CD4-positive, alpha-beta T cell (primary cell): ENCODE data around the gene BTBD18. TPM values are rescaled to one million over a fixed set of nuclear protein-coding genes. Genes with fewer than 3 reads are reported as not detected.

ENCODE experiments used
- ATAC-seq: fragments of 200-7000 bp; cut with Tn5 transposase; one replicate; pipeline ENCODE4 v1.10.0; 2022; ENCODE audit warnings: mild to moderate bottlenecking; ENCODE audit not compliant: poor library complexity
- CTCF ChIA-PET: fragments of 350-600 bp; sonication (Branson Sonifier 250); formaldehyde crosslinking; loops from one replicate; lab custom pipeline; 2021; ENCODE audit warnings: antibody characterized with exemption, inconsistent platforms; lab: Charles Lee
- POLR2A ChIA-PET: fragments of 350-600 bp; sonication (Branson Sonifier 250); formaldehyde crosslinking; loops from one replicate; lab custom pipeline; 2021; ENCODE audit warnings: antibody characterized with exemption, inconsistent platforms; lab: Charles Lee
- DNase-seq, 14 experiments: peaks; one replicate each; pipeline ENCODE4 v3.0.0-alpha.2; 2013 to 2020; ENCODE audit warnings: mixed read lengths in 2 of 14
- H3K27ac ChIP-seq, 2 donors: one replicate each; pipeline versions ENCODE4 v1.5.1 to v1.7.0; 2013; ENCODE audit warnings: low read length in 2 of 2, low read depth in 1 of 2, mild to moderate bottlenecking in 1 of 2
- H3K27me3 ChIP-seq, 2 experiments: 1 replicate in 1 of 2; 2 replicates in 1 of 2; pipeline versions ENCODE4 v1.6.1 to v1.7.0; 2013; ENCODE audit warnings: low read length in 2 of 2, control low read depth in 1 of 2, mild to moderate bottlenecking in 1 of 2, moderate library complexity in 1 of 2; ENCODE audit not compliant: insufficient read depth in 2 of 2, control insufficient read depth in 1 of 2
- H3K36me3 ChIP-seq: one replicate; pipeline ENCODE4 v1.6.1; 2013; ENCODE audit warnings: low read length, control low read depth; ENCODE audit not compliant: insufficient read depth
- H3K4me1 ChIP-seq: one replicate; pipeline ENCODE4 v1.6.1; 2013; ENCODE audit warnings: low read length, control low read depth; ENCODE audit not compliant: insufficient read depth
- H3K4me3 ChIP-seq: one replicate; pipeline ENCODE4 v1.5.1; 2013; ENCODE audit warnings: mild to moderate bottlenecking, low read length, moderate library complexity
- H3K9me3 ChIP-seq, 2 experiments: 1 replicate in 1 of 2; 2 replicates in 1 of 2; pipeline versions ENCODE4 v1.6.1 to v1.7.0; 2013; ENCODE audit warnings: low read length in 2 of 2, mild to moderate bottlenecking in 2 of 2, control low read depth in 1 of 2, moderate library complexity in 1 of 2; ENCODE audit not compliant: control insufficient read depth in 1 of 2, insufficient read depth in 1 of 2
- H3K27ac Mint-ChIP-seq: one replicate; pipeline ENCODE4 v1.8.0; 2020; ENCODE audit warnings: mixed read lengths
- H3K27me3 Mint-ChIP-seq: one replicate; pipeline ENCODE4 v1.8.0; 2021; ENCODE audit warnings: mixed read lengths
- H3K36me3 Mint-ChIP-seq: one replicate; pipeline ENCODE4 v1.8.0; 2021; ENCODE audit warnings: low read depth, mixed read lengths
- H3K4me1 Mint-ChIP-seq: one replicate; pipeline ENCODE4 v1.8.0; 2021; ENCODE audit warnings: low read depth, mixed read lengths
- H3K4me3 Mint-ChIP-seq: one replicate; pipeline ENCODE4 v1.8.0; 2020; ENCODE audit warnings: mild to moderate bottlenecking, mixed read lengths
- H3K9me3 Mint-ChIP-seq: one replicate; pipeline ENCODE4 v1.8.0; 2020; ENCODE audit warnings: mixed read lengths
- CTCF ChIP-seq: fragments of 200-600 bp; IDR thresholded peaks from one replicate; pipeline ENCODE4 v1.8.0; 2022; ENCODE audit warnings: antibody characterized with exemption, mild to moderate bottlenecking
- intact Hi-C, 2 experiments: fragments of 100-400 bp; cut with DNase I in 1 of 2; cut with micrococcal nuclease in 1 of 2; formaldehyde crosslinking; loops; one replicate each; pipeline versions ENCODE4 v1.15.1 to v1.9.0; 2023 to 2025; cut with DNase I, micrococcal nuclease
- total RNA-seq, 174 experiments: library from RNA in 2 of 174; stranded (reverse) in 2 of 174; gene quantifications; one replicate each; pipeline ENCODE4 v1.2.3 and lab custom pipeline; 2021 to 2026

Gene BTBD18
- total RNA-seq, 2 experiments from 2014 or later, result not detected

GRCh38 chr11:57775491-57775890 lies 23.9 kb upstream of the BTBD18 start:
- Histone ChIP-seq H3K27ac (no peak overlapping the region), H3K4me3 (no peak overlapping the region), H3K36me3 (no peaks in the 10 kb centered on the region), H3K9me3 (no peaks in the 10 kb centered on the region), H3K4me1 (no peaks in the 10 kb centered on the region), H3K27me3 (no peaks in the 10 kb centered on the region)
- DNase-seq (no peak), ATAC-seq (no peak)
- Mint-ChIP-seq H3K27ac (no peak overlapping the region), H3K27me3 (no peaks in the 10 kb centered on the region), H3K4me1 (peaks cover 34% of the 10 kb centered on the region), H3K4me3 (no peak overlapping the region), H3K9me3 (no peaks in the 10 kb centered on the region), H3K36me3 (no peaks in the 10 kb centered on the region)
- POLR2A ChIA-PET, result no interaction called here
- CTCF ChIA-PET, result no interaction called here
- intact Hi-C loops, result no loop called here
- TF ChIP-seq CTCF, result no peak

- Histone ChIP-seq H3K27ac (no peak overlapping the region), H3K4me1 (no peaks in the 10 kb centered on the region), H3K9me3 (no peaks in the 10 kb centered on the region), H3K27me3 (no peaks in the 10 kb centered on the region), H3K4me3 (no peak overlapping the region), H3K36me3 (no peaks in the 10 kb centered on the region)
- H3K4me3 Mint-ChIP-seq, result no peak overlapping the region
- no peaks in the 10 kb centered on the region for H3K36me3 Mint-ChIP-seq
- ATAC-seq, result no peak
- CTCF ChIA-PET, result no interaction called here
- intact Hi-C loops, result no loop called here
- H3K9me3 Mint-ChIP-seq, result no peaks in the 10 kb centered on the region
- H3K27ac Mint-ChIP-seq, result no peak overlapping the region
- POLR2A ChIA-PET, result no interaction called here
- H3K27me3 Mint-ChIP-seq, result no peaks in the 10 kb centered on the region
- no peak for DNase-seq
- TF ChIP-seq CTCF, result no peak
- peaks cover 20% of the 10 kb centered on the region for H3K4me1 Mint-ChIP-seq
Measured at GRCh38 chr11:57773026-57773598, 21.5 kb upstream of the BTBD18 start.

- no peak overlapping the region for H3K4me3 Mint-ChIP-seq
- H3K27ac Mint-ChIP-seq, result no peak overlapping the region
- ATAC-seq (no peak), DNase-seq (no peak)
- H3K36me3 ChIP-seq, result no peaks in the 10 kb centered on the region
- H3K9me3 ChIP-seq, result no peaks in the 10 kb centered on the region
- no peaks in the 10 kb centered on the region for H3K9me3 Mint-ChIP-seq
- ChIA-PET POLR2A (no interaction called here), CTCF (no interaction called here)
- peaks cover 18% of the 10 kb centered on the region for H3K4me1 Mint-ChIP-seq
- H3K27ac ChIP-seq, result no peak overlapping the region
- H3K4me3 ChIP-seq, result no peak overlapping the region
- no peaks in the 10 kb centered on the region for H3K27me3 ChIP-seq
- no peaks in the 10 kb centered on the region for H3K36me3 Mint-ChIP-seq
- intact Hi-C loops, result no loop called here
- TF ChIP-seq CTCF, result no peak
- H3K27me3 Mint-ChIP-seq, result no peaks in the 10 kb centered on the region
- H3K4me1 ChIP-seq, result no peaks in the 10 kb centered on the region
Measured at GRCh38 chr11:57772562-57772961, 20.9 kb upstream of the BTBD18 start.
